Fibroblast of pulmonary artery (primary cell): Measurements from ENCODE around the gene RHAG.

ENCODE experiments used
- DNase-seq: peaks from one replicate; pipeline ENCODE4 v3.0.0-alpha.2; 2010; ENCODE audit warnings: low read depth
- H3K4me3 ChIP-seq: replicated peaks from 2 replicates; pipeline ENCODE4 v1.5.1; 2011; ENCODE audit warnings: low read depth, mild to moderate bottlenecking, control low read depth, low read length, moderate library complexity
- CTCF ChIP-seq: IDR thresholded peaks from 2 replicates; pipeline ENCODE4 v1.5.1; 2011; ENCODE audit warnings: mild to moderate bottlenecking, control low read depth, low read length, inconsistent platforms; ENCODE audit errors: missing control alignments

Gene RHAG

DNA sequence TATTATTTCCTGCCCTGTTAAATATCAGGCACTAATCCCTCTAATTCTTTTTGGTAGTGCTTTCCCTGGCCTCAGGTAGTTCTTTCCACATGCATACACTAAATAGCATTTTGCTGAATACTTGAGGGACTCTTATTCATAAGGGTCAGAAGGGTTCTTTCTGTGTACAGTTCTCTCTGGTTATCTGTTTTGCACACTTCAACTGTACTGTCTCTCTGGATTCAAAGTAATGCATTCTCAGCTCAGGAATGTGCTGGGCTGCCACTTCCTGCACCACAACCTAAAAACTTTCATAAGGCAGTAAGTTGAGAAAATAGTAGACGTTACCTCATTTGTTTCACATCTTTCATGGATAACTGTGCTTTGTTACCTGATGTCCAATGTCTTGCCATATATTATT lies 54.1 kb downstream of the RHAG start:
- no peak for DNase-seq

DNA sequence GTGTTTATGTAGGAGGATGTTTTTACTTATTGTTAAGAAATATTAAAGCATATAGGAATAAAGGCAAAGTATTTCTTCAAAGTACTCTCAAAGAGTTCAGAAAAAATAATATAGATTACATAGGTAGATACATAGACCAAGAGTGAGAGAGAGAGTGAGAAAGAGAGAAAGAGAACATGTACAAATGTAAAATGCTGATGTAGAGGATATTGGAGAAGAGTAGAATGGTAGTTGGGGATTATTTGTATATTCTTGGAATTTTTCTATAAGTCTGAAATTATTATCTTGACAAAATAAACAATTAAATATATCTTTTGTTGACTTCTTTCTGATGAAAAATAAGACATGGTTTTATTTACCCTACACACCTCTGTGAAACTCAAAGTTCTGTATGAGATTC lies 57.0 kb downstream of the RHAG start:
- H3K4me3 ChIP-seq, result no peak overlapping the region
- no peak for DNase-seq
- TF ChIP-seq CTCF, result no peak

More for the DNA sequence above, 54.1 kb downstream of the RHAG start:
- H3K4me3 ChIP-seq, result no peak overlapping the region
- TF ChIP-seq CTCF, result no peak

GRCh38 chr6:49576618-49577017 lies 60.0 kb downstream of the RHAG start:
- no peak for TF ChIP-seq CTCF
- DNase-seq, result no peak
- no peak overlapping the region for H3K4me3 ChIP-seq

- H3K4me3 ChIP-seq, result no peak overlapping the region
- DNase-seq, result peak; percentile 42
- peak; percentile 36 for TF ChIP-seq CTCF
Observed at GRCh38 chr6:49570474-49571079, 66.1 kb downstream of the RHAG start.

DNA sequence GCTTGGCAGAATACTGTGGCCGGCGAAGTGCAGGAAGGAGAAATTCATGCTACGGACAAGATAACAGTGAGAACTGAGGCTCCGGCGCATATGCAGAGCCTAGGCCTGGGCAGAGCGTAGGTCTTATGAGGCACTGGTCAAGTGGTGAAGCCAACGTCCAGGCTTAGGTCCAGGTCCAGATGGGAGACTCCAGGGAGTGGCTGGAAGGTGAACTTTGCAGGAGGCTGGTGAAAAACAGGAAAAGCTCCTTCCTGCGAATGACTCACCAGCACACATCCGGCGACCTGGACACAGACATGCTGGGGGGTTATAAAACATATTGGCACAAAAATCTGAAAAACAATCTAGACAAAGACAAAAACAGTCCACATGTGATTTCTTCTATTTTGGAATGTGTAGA lies 70.8 kb downstream of the RHAG start:
- no peak for TF ChIP-seq CTCF
- peak; percentile 68 for DNase-seq
- no peak overlapping the region for H3K4me3 ChIP-seq

DNA sequence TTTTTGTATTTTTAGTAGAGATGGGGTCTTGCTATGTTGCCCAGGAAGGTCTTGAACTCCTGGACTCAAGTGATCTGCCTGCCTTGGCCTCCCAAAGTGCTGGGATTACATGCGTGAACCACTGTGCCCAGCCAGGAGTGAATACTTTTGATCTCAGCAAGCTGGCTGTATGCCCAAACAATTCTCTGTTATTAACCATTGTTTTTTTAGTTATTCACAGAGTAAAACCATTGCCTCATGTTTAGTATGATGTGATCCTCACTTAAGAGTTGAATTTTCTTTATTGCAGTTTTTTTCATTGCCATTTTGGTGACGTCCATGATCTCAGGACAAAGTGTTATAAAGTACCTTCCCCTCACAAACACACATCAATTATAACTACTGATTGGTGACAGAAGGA lies 71.4 kb downstream of the RHAG start:
- TF ChIP-seq CTCF, result no peak
- no peak overlapping the region for H3K4me3 ChIP-seq
- no peak for DNase-seq

- no peak overlapping the region for H3K4me3 ChIP-seq
- DNase-seq, result no peak
- TF ChIP-seq CTCF, result no peak
Observed at GRCh38 chr6:49564552-49564951, 72.1 kb downstream of the RHAG start.
